Measurements from ENCODE around the gene RHOF. TPM values are rescaled to one million over a fixed set of nuclear protein-coding genes. Genes with fewer than 3 reads are reported as not detected.

The RHOF gene
- total RNA-seq, 1 experiment from 2014 or later: 71.8 TPM

DNA sequence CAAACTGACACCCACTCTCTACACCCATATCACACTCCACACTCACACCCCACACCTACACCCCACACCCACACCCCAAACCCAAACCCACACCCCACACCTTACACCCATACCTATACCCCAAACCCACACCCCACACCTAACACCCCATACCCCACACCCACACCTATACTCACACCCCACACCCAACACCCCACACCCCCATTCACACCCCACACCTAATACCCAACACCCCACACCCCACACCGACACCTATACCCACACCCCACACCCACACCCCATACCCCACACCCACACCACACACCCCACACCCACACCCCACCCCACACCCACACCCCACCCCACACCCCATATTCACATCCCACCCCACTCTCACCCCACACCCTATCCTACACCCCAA is 42.5 kb downstream of the RHOF start:
- no peak for TF ChIP-seq SIN3A (IDR thresholded peaks at IDR 0.05; ENCODE audit: borderline replicate concordance, insufficient read depth, low read depth, low read length)
- TF ChIP-seq POLR2AphosphoS5 (IDR thresholded peaks at IDR 0.05; ENCODE audit: low read depth, low read length): no peak
- TF ChIP-seq, protein P1, sequence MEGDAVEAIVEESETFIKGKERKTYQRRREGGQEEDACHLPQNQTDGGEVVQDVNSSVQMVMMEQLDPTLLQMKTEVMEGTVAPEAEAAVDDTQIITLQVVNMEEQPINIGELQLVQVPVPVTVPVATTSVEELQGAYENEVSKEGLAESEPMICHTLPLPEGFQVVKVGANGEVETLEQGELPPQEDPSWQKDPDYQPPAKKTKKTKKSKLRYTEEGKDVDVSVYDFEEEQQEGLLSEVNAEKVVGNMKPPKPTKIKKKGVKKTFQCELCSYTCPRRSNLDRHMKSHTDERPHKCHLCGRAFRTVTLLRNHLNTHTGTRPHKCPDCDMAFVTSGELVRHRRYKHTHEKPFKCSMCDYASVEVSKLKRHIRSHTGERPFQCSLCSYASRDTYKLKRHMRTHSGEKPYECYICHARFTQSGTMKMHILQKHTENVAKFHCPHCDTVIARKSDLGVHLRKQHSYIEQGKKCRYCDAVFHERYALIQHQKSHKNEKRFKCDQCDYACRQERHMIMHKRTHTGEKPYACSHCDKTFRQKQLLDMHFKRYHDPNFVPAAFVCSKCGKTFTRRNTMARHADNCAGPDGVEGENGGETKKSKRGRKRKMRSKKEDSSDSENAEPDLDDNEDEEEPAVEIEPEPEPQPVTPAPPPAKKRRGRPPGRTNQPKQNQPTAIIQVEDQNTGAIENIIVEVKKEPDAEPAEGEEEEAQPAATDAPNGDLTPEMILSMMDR (IDR thresholded peaks at IDR 0.05): no peak
- TF ChIP-seq TCF7L2 (IDR thresholded peaks at IDR 0.05; ENCODE audit: low read depth, low read length): no peak
- TF ChIP-seq, protein P2, sequence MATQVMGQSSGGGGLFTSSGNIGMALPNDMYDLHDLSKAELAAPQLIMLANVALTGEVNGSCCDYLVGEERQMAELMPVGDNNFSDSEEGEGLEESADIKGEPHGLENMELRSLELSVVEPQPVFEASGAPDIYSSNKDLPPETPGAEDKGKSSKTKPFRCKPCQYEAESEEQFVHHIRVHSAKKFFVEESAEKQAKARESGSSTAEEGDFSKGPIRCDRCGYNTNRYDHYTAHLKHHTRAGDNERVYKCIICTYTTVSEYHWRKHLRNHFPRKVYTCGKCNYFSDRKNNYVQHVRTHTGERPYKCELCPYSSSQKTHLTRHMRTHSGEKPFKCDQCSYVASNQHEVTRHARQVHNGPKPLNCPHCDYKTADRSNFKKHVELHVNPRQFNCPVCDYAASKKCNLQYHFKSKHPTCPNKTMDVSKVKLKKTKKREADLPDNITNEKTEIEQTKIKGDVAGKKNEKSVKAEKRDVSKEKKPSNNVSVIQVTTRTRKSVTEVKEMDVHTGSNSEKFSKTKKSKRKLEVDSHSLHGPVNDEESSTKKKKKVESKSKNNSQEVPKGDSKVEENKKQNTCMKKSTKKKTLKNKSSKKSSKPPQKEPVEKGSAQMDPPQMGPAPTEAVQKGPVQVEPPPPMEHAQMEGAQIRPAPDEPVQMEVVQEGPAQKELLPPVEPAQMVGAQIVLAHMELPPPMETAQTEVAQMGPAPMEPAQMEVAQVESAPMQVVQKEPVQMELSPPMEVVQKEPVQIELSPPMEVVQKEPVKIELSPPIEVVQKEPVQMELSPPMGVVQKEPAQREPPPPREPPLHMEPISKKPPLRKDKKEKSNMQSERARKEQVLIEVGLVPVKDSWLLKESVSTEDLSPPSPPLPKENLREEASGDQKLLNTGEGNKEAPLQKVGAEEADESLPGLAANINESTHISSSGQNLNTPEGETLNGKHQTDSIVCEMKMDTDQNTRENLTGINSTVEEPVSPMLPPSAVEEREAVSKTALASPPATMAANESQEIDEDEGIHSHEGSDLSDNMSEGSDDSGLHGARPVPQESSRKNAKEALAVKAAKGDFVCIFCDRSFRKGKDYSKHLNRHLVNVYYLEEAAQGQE (IDR thresholded peaks at IDR 0.05; ENCODE audit: insufficient read depth in 1 of 2, low read depth in 2 of 2, low read length in 1 of 2): no peak
- Histone ChIP-seq H3K27ac (ENCODE audit: low read length) (no peak overlapping the region), H3K36me3 (ENCODE audit: control insufficient read depth, insufficient read depth, low read length) (no peaks in the 10 kb centered on the region), H3K27me3 (ENCODE audit: control insufficient read depth, insufficient read depth, low read length) (no peaks in the 10 kb centered on the region), H3K4me1 (ENCODE audit: control insufficient read depth, insufficient read depth, low read length) (peaks cover 7% of the 10 kb centered on the region), H3K9me3 (ENCODE audit: control insufficient read depth, insufficient read depth, low read depth, low read length) (no peaks in the 10 kb centered on the region), H3K4me3 (ENCODE audit: low read depth in 2 of 2, low read length in 2 of 2) (no peak overlapping the region)
- intact Hi-C loops (cut with micrococcal nuclease; ENCODE audit: unreplicated experiment) (no loop called here), in situ Hi-C loops (cut with HindIII; ENCODE audit: low pct_unique_long_range_greater_than_20kb, low sequenced_read_pairs) (no loop called here)
- POLR2A ChIA-PET: no interaction called here
- BruUV-seq (replicated peaks): no TSS peak
- ATAC-seq (no peak), DNase-seq (ENCODE audit: low read depth, low spot score) (no peak)
- CTCF ChIA-PET: no interaction called here

DNA sequence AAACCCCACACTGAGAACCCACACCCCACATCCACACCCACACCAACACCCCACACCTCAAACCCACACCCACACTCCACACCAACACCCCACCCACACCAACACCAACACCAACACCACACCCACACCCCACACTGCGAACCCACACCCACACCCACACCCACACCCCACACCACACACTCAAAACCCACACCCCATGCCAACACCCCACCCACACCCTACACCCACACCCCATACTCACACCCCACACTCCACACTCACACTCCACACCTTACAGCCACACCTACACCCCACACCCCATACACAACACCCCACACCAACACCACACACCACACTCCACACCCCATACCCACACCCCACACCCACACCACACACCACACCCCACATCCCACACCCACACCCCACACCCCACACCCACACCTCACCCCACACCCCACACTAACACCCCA is 43.0 kb downstream of the RHOF start:
- H3K27ac ChIP-seq (ENCODE audit: low read length): no peak overlapping the region

More for the DNA sequence above, 43.0 kb downstream of the RHOF start:
- no TSS peak for BruUV-seq (replicated peaks)
- ATAC-seq (no peak), DNase-seq (ENCODE audit: low read depth, low spot score) (no peak)
- intact Hi-C loops (cut with micrococcal nuclease; ENCODE audit: unreplicated experiment): no loop called here
- Histone ChIP-seq H3K4me1 (ENCODE audit: control insufficient read depth, insufficient read depth, low read length) (peaks cover 7% of the 10 kb centered on the region), H3K4me3 (ENCODE audit: low read depth in 2 of 2, low read length in 2 of 2) (no peak overlapping the region), H3K27me3 (ENCODE audit: control insufficient read depth, insufficient read depth, low read length) (no peaks in the 10 kb centered on the region), H3K9me3 (ENCODE audit: control insufficient read depth, insufficient read depth, low read depth, low read length) (no peaks in the 10 kb centered on the region), H3K36me3 (ENCODE audit: control insufficient read depth, insufficient read depth, low read length) (no peaks in the 10 kb centered on the region)
- CTCF ChIA-PET: no interaction called here
- in situ Hi-C loops (cut with HindIII; ENCODE audit: low pct_unique_long_range_greater_than_20kb, low sequenced_read_pairs): no loop called here
- TF ChIP-seq, protein P2 (IDR thresholded peaks at IDR 0.05; ENCODE audit: insufficient read depth in 1 of 2, low read depth in 2 of 2, low read length in 1 of 2): no peak
- TF ChIP-seq, protein P1 (IDR thresholded peaks at IDR 0.05): no peak
- TF ChIP-seq POLR2AphosphoS5 (IDR thresholded peaks at IDR 0.05; ENCODE audit: low read depth, low read length) (no peak), SIN3A (IDR thresholded peaks at IDR 0.05; ENCODE audit: borderline replicate concordance, insufficient read depth, low read depth, low read length) (no peak), TCF7L2 (IDR thresholded peaks at IDR 0.05; ENCODE audit: low read depth, low read length) (no peak)
- POLR2A ChIA-PET: no interaction called here
